ENCODE results near the gene INO80E.

Gene INO80E

GRCh38 chr16:29975134-29975538 lies 20.9 kb upstream of the INO80E start:
- DNase-seq = no peak

GRCh38 chr16:29975811-29976511 lies 20.1 kb upstream of the INO80E start:
- no peak for DNase-seq

GRCh38 chr16:29977063-29977825 lies 18.8 kb upstream of the INO80E start:
- DNase-seq = no peak

GRCh38 chr16:29978081-29978480 lies 18.0 kb upstream of the INO80E start:
- no peak for DNase-seq

- no peak for DNase-seq
Observed at GRCh38 chr16:29978564-29979270, 17.3 kb upstream of the INO80E start.

GRCh38 chr16:29982560-29983419 lies 13.3 kb upstream of the INO80E start:
- no peak for DNase-seq

- DNase-seq = no peak
Observed at GRCh38 chr16:29983420-29984136, 12.5 kb upstream of the INO80E start.

GRCh38 chr16:29984137-29984763 lies 11.8 kb upstream of the INO80E start:
- DNase-seq = no peak

GRCh38 chr16:29984764-29985147 lies 11.3 kb upstream of the INO80E start:
- no peak for DNase-seq

- no peak for DNase-seq
Observed at GRCh38 chr16:29985271-29985811, 10.7 kb upstream of the INO80E start.

GRCh38 chr16:29986231-29986630 lies 9.8 kb upstream of the INO80E start:
- no peak for DNase-seq

- DNase-seq = no peak
Observed at GRCh38 chr16:29986931-29987330, 9.1 kb upstream of the INO80E start.

- DNase-seq = no peak
Observed at GRCh38 chr16:29987371-29988085, 8.5 kb upstream of the INO80E start.

GRCh38 chr16:29988346-29989075 lies 7.5 kb upstream of the INO80E start:
- DNase-seq = no peak

- no peak for DNase-seq
Observed at GRCh38 chr16:29989111-29989858, 6.8 kb upstream of the INO80E start.

GRCh38 chr16:29990034-29990433 lies 6.0 kb upstream of the INO80E start:
- no peak for DNase-seq

- no peak for DNase-seq
Observed at GRCh38 chr16:29990883-29991570, 5.0 kb upstream of the INO80E start.

Data from hypothalamus (tissue), 51 donors.